ENCODE data around the gene CCDC142. TPM values are rescaled to one million over a fixed set of nuclear protein-coding genes. Genes with fewer than 3 reads are reported as not detected.

The CCDC142 gene
- 10 to 100 TPM in 2 of 4 donors, 1 to 10 TPM in 2; 7.5 to 11.1 (median 9.4) TPM for total RNA-seq
- polyA plus RNA-seq = 5.5 TPM
- long read RNA-seq, donor 1, transcript CCDC142-202 (9 exons, 3,406 nt) = major isoform, 7 of 25 reads
- long read RNA-seq, donor 1, partial matches to known transcripts = 8 of 25 reads
- long read RNA-seq, donor 1, other reads (novel, unspliced or antisense) = 9 of 25 reads
- long read RNA-seq, donor 2, transcript CCDC142-202 (9 exons, 3,406 nt) = major isoform, 6 of 13 reads
- long read RNA-seq, donor 2, partial matches to known transcripts = 1 of 13 reads
- long read RNA-seq, donor 2, other reads (novel, unspliced or antisense) = 5 of 13 reads
- long read RNA-seq, donor 3, transcript CCDC142-202 (9 exons, 3,406 nt) = major isoform, 6 of 40 reads
- long read RNA-seq, donor 3, partial matches to known transcripts = 16 of 40 reads
- long read RNA-seq, donor 3, other reads (novel, unspliced or antisense) = 16 of 40 reads
- long read RNA-seq, donor 4, partial matches to known transcripts = 2 of 10 reads
- long read RNA-seq, donor 4, other reads (novel, unspliced or antisense) = 6 of 10 reads

- DNase-seq = peak; percentile 96 to 99 (median 97)
- under 1% methylated on average over 50 of the region's 50 CpGs for WGBS
Observed at GRCh38 chr2:74482801-74483674, at the start of gene CCDC142, which contains the start of gene TTC31. CCDC142 (minus strand) TSS chr2:74482998; CDS start chr2:74482837, 161 bp downstream. TTC31 (plus strand) TSS chr2:74483081; CDS start chr2:74483096, 15 bp downstream.

GRCh38 chr2:74532222-74532621, 49.4 kb upstream of the CCDC142 start:
- no peaks in the 10 kb centered on the region for H3K9me3 ChIP-seq (ENCODE audit: control insufficient read depth, low read length)
- H3K27ac ChIP-seq (ENCODE audit: low read length) = no peak overlapping the region
- no peak for ATAC-seq
- H3K4me1 ChIP-seq (ENCODE audit: control insufficient read depth, insufficient read depth, low read length) = peaks cover 3% of the 10 kb centered on the region
- intact Hi-C loops (cut with DNase I) = loop anchor here in 1 of 4 donors (10.0 kb wide), 1 partner anchor 53 kb away; no protein-coding TSS in a partner anchor
- no peak for DNase-seq
- no peaks in the 10 kb centered on the region for H3K27me3 ChIP-seq (ENCODE audit: control insufficient read depth, insufficient read depth)
- no peak overlapping the region for H3K4me3 ChIP-seq (ENCODE audit: low read length)

More at GRCh38 chr2:74482801-74483674, at the start of gene CCDC142, which contains the start of gene TTC31:
- Histone ChIP-seq H3K27ac (ENCODE audit: low read length) (peak within 1 kb of the TSS; percentile 89), H3K9me3 (ENCODE audit: control insufficient read depth, low read length) (no peaks in the 10 kb centered on the region), H3K27me3 (ENCODE audit: control insufficient read depth, insufficient read depth) (no peaks in the 10 kb centered on the region), H3K4me3 (ENCODE audit: low read length) (peak within 1 kb of the TSS; percentile 61), H3K4me1 (ENCODE audit: control insufficient read depth, insufficient read depth, low read length) (peaks cover 7% of the 10 kb centered on the region)
- peak; percentile 98 to 99 for ATAC-seq
- intact Hi-C loops (cut with DNase I) = loop anchor here in 3 of 4 donors (2.0 to 5.0 kb wide), 4 partner anchors 46 to 106 kb away; partner anchors contain the start of genes AUP1 (in 1 of the 3) and HTRA2 (in 1 of the 3)

GRCh38 chr2:74531666-74532065, 48.9 kb upstream of the CCDC142 start:
- H3K9me3 ChIP-seq (ENCODE audit: control insufficient read depth, low read length) = no peaks in the 10 kb centered on the region
- no peak for DNase-seq
- intact Hi-C loops (cut with DNase I) = loop anchor here in 1 of 4 donors (10.0 kb wide), 1 partner anchor 53 kb away; no protein-coding TSS in a partner anchor
- no peak overlapping the region for H3K27ac ChIP-seq (ENCODE audit: low read length)
- H3K27me3 ChIP-seq (ENCODE audit: control insufficient read depth, insufficient read depth) = no peaks in the 10 kb centered on the region
- no peak for ATAC-seq
- 77% methylated on average over 7 of the region's 7 CpGs for WGBS
- H3K4me1 ChIP-seq (ENCODE audit: control insufficient read depth, insufficient read depth, low read length) = peaks cover 3% of the 10 kb centered on the region
- no peak overlapping the region for H3K4me3 ChIP-seq (ENCODE audit: low read length)

GRCh38 chr2:74530239-74531187, 47.7 kb upstream of the CCDC142 start:
- intact Hi-C loops (cut with DNase I) = loop anchor here in 1 of 4 donors (10.0 kb wide), 1 partner anchor 54 kb away; no protein-coding TSS in a partner anchor
- Histone ChIP-seq H3K27ac (ENCODE audit: low read length) (peak overlapping the region; percentile 61), H3K4me3 (ENCODE audit: low read length) (peak overlapping the region; percentile 85), H3K27me3 (ENCODE audit: control insufficient read depth, insufficient read depth) (no peaks in the 10 kb centered on the region), H3K4me1 (ENCODE audit: control insufficient read depth, insufficient read depth, low read length) (peaks cover 3% of the 10 kb centered on the region), H3K9me3 (ENCODE audit: control insufficient read depth, low read length) (no peaks in the 10 kb centered on the region)
- DNase-seq (peak; percentile 56 to 84 (median 80)), ATAC-seq (peak; percentile 32 to 54)
- WGBS = 1% methylated on average over 54 of the region's 54 CpGs

- DNase-seq = peak; percentile 99
- Histone ChIP-seq H3K27ac (ENCODE audit: low read length) (peak within 1 kb of the TSS; percentile 85), H3K27me3 (ENCODE audit: control insufficient read depth, insufficient read depth) (no peaks in the 10 kb centered on the region), H3K4me3 (ENCODE audit: low read length) (peak within 1 kb of the TSS; percentile 92), H3K9me3 (ENCODE audit: control insufficient read depth, low read length) (no peaks in the 10 kb centered on the region), H3K4me1 (ENCODE audit: control insufficient read depth, insufficient read depth, low read length) (peaks cover 3% of the 10 kb centered on the region)
- under 1% methylated on average over 87 of the region's 87 CpGs for WGBS
- peak; percentile 97 for ATAC-seq
- intact Hi-C loops (cut with DNase I) = loop anchor here in 2 of 4 donors (2.0 to 10.0 kb wide), 2 partner anchors 47 to 55 kb away; partner anchors contain the start of genes CCDC142 (in 1 of the 2) and TTC31 (in 1 of the 2)
Observed at GRCh38 chr2:74529357-74530238, 46.8 kb upstream of the CCDC142 start, which contains the start of the genes AUP1 and HTRA2. AUP1 (minus strand) TSS chr2:74529706; CDS start chr2:74529629, 77 bp downstream. HTRA2 (plus strand) TSS chr2:74529933; CDS start chr2:74530007, 74 bp downstream.

GRCh38 chr2:74528600-74529356, 46.0 kb upstream of the CCDC142 start:
- Histone ChIP-seq H3K9me3 (ENCODE audit: control insufficient read depth, low read length) (no peaks in the 10 kb centered on the region), H3K4me1 (ENCODE audit: control insufficient read depth, insufficient read depth, low read length) (peaks cover 3% of the 10 kb centered on the region), H3K27ac (ENCODE audit: low read length) (peak overlapping the region; percentile 85), H3K4me3 (ENCODE audit: low read length) (peak overlapping the region; percentile 92), H3K27me3 (ENCODE audit: control insufficient read depth, insufficient read depth) (no peaks in the 10 kb centered on the region)
- DNase-seq = peak in 1 of 3 donors; percentile 56
- WGBS = 16% methylated on average over 29 of the region's 29 CpGs
- intact Hi-C loops (cut with DNase I) = loop anchor here in 1 of 4 donors (2.0 kb wide), 1 partner anchor 46 kb away; the partner anchor contains the start of genes CCDC142 and TTC31
- peak; percentile 1 to 17 for ATAC-seq

- ATAC-seq = no peak
- peaks cover 3% of the 10 kb centered on the region for H3K4me1 ChIP-seq (ENCODE audit: control insufficient read depth, insufficient read depth, low read length)
- intact Hi-C loops (cut with DNase I) = loop anchor here in 1 of 4 donors (2.0 kb wide), 1 partner anchor 45 kb away; the partner anchor contains the start of genes CCDC142 and TTC31
- H3K4me3 ChIP-seq (ENCODE audit: low read length) = no peak overlapping the region
- no peaks in the 10 kb centered on the region for H3K9me3 ChIP-seq (ENCODE audit: control insufficient read depth, low read length)
- no peak overlapping the region for H3K27ac ChIP-seq (ENCODE audit: low read length)
- H3K27me3 ChIP-seq (ENCODE audit: control insufficient read depth, insufficient read depth) = no peaks in the 10 kb centered on the region
- 94% methylated on average over 9 of the region's 9 CpGs for WGBS
- no peak for DNase-seq
Observed at GRCh38 chr2:74527741-74528140, 44.9 kb upstream of the CCDC142 start.

GRCh38 chr2:74526649-74527230, 43.9 kb upstream of the CCDC142 start:
- intact Hi-C loops (cut with DNase I) = no loop called here
- no peaks in the 10 kb centered on the region for H3K9me3 ChIP-seq (ENCODE audit: control insufficient read depth, low read length)
- no peak overlapping the region for H3K4me3 ChIP-seq (ENCODE audit: low read length)
- 98% methylated on average over 11 of the region's 11 CpGs for whole genome bisulfite sequencing
- no peaks in the 10 kb centered on the region for H3K27me3 ChIP-seq (ENCODE audit: control insufficient read depth, insufficient read depth)
- DNase-seq (no peak), ATAC-seq (no peak)
- H3K27ac ChIP-seq (ENCODE audit: low read length) = no peak overlapping the region
- peaks cover 3% of the 10 kb centered on the region for H3K4me1 ChIP-seq (ENCODE audit: control insufficient read depth, insufficient read depth, low read length)
